Measurements from ENCODE around the gene CLCN7. TPM values are rescaled to one million over a fixed set of nuclear protein-coding genes. Genes with fewer than 3 reads are reported as not detected.

The CLCN7 gene
- polyA plus RNA-seq, 1 of the 3 experiments (the other 2 are of a cell fraction), result 44.3 TPM

DNA sequence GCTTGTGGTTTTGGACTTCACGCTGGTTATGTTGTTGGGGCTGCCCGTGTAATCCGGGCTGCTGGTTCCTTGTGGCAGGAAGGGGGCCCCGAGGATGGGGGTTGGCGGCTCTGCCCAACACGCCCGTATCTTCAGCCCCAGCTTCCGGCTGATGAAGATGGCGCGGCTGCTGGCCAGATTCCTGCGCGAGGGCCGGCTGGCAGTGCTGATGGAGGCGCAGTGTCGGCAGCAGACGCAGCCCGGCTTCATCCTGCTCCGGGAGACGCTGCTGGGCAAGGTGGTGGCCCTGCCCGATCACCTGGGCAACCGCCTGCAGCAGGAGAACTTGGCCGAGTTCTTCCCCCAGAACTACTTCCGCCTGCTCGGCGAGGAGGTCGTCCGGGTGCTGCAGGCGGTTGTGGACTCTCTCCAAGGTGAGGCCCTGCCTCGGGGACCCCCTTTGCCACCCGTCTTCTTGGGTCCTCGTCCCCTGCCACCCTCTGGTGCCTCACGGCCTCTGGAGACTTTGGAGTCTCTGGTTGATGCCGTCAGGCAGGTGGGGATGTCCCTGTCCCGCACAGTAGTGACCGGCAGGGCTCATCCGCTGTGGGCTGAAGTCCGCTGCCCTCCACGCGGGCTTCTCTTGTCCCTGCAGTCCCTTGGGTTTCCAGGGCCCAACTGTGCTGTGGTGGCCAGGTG lies 20.5 kb upstream of the CLCN7 start (continued):
- TF ChIP-seq, protein P1, sequence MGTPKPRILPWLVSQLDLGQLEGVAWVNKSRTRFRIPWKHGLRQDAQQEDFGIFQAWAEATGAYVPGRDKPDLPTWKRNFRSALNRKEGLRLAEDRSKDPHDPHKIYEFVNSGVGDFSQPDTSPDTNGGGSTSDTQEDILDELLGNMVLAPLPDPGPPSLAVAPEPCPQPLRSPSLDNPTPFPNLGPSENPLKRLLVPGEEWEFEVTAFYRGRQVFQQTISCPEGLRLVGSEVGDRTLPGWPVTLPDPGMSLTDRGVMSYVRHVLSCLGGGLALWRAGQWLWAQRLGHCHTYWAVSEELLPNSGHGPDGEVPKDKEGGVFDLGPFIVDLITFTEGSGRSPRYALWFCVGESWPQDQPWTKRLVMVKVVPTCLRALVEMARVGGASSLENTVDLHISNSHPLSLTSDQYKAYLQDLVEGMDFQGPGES (IDR thresholded peaks at IDR 0.05; ENCODE audit: low read depth, low read length), result no peak
- TF ChIP-seq YY1 (IDR thresholded peaks at IDR 0.05; ENCODE audit: low read depth) (no peak), NRF1 (IDR thresholded peaks at IDR 0.05; ENCODE audit: low read depth, low read length) (no peak), GABPA (IDR thresholded peaks at IDR 0.05; ENCODE audit: low read depth) (no peak)

DNA sequence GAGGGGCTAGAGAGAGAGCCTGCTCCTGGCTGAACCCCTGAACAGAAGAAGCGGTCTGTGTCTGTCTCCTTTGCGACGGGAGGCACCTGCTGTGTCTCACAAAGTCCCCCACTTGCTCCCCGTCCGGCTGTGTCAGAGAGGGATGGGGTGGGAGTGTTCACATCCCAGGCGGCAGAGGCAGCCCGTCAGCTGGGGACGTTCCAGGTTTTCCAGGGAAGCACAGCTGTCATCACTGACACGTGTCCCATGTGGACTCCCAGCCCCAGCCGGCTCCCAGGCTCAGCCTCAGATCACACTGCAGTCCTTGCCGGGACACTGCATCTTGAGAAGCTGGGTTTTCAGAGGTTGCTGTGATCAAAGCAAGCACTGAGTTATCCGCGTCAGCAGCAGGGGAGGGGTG lies 19.9 kb upstream of the CLCN7 start:
- Histone ChIP-seq H3K4me3 (ENCODE audit: low read depth in 2 of 2, low read length in 1 of 2) (no peak overlapping the region; a peak in 1 of 4 replicates), H4K20me1 (ENCODE audit: insufficient read depth) (no peaks in the 10 kb centered on the region), H2AFZ (ENCODE audit: low read depth) (no peak overlapping the region), H3K9ac (no peak overlapping the region; the same call in 1 of the 2 replicates), H3K36me3 (replicated peaks in 1 of 2; ENCODE audit: control insufficient read depth in 1 of 2, insufficient read depth in 2 of 2, low read length in 1 of 2) (peaks cover 0 to 33% of the 10 kb centered on the region in 2 experiments), H3K9me2 (no peaks in the 10 kb centered on the region), H3K79me2 (ENCODE audit: insufficient read depth) (peaks cover 17% of the 10 kb centered on the region; the same call in 1 of the 2 replicates), H3K27ac (ENCODE audit: low read depth in 2 of 2, low read length in 1 of 2) (no peak overlapping the region), H3F3A (replicated peaks; ENCODE audit: insufficient read depth) (no peaks in the 10 kb centered on the region), H3K27me3 (ENCODE audit: insufficient read depth) (no peaks in the 10 kb centered on the region), H3K4me1 (ENCODE audit: control insufficient read depth in 1 of 2, insufficient read depth in 2 of 2, low read depth in 1 of 2, low read length in 1 of 2) (peaks cover 0 to 17% of the 10 kb centered on the region in 2 experiments; a peak in 1 of 4 replicates), H3K4me2 (peak overlapping the region; percentile 95), H3K9me3 (no peaks in the 10 kb centered on the region)
- POLR2A ChIA-PET, result no interaction called here
- no peak for DNase-seq
- 94% methylated on average over 7 of the region's 13 CpGs for WGBS (ENCODE audit: low lambda C conversion rate)
- CTCF ChIA-PET, result interaction anchor here (0.6 to 1.4 kb wide), 6 partner anchors 16 to 715 kb away, joined by 3 to 5 read pairs (median 4); partner anchors contain the start of gene MAPK8IP3
- no peak for TF ChIP-seq NFIC (IDR thresholded peaks at IDR 0.05; ENCODE audit: borderline replicate concordance)
- TF ChIP-seq SMC3 (IDR thresholded peaks at IDR 0.05; ENCODE audit: low read depth, low read length), result no peak
- no peak for TF ChIP-seq TCF12 (IDR thresholded peaks at IDR 0.05)
- TF ChIP-seq RXRA (IDR thresholded peaks at IDR 0.05; ENCODE audit: borderline replicate concordance, low read depth), result no peak
- no peak for TF ChIP-seq EZH2phosphoT487 (IDR thresholded peaks at IDR 0.05; ENCODE audit: borderline replicate concordance, low read depth)
- no peak for TF ChIP-seq TAF1 (IDR thresholded peaks at IDR 0.05; ENCODE audit: borderline replicate concordance, low read depth, low read length)
- TF ChIP-seq, protein P2, sequence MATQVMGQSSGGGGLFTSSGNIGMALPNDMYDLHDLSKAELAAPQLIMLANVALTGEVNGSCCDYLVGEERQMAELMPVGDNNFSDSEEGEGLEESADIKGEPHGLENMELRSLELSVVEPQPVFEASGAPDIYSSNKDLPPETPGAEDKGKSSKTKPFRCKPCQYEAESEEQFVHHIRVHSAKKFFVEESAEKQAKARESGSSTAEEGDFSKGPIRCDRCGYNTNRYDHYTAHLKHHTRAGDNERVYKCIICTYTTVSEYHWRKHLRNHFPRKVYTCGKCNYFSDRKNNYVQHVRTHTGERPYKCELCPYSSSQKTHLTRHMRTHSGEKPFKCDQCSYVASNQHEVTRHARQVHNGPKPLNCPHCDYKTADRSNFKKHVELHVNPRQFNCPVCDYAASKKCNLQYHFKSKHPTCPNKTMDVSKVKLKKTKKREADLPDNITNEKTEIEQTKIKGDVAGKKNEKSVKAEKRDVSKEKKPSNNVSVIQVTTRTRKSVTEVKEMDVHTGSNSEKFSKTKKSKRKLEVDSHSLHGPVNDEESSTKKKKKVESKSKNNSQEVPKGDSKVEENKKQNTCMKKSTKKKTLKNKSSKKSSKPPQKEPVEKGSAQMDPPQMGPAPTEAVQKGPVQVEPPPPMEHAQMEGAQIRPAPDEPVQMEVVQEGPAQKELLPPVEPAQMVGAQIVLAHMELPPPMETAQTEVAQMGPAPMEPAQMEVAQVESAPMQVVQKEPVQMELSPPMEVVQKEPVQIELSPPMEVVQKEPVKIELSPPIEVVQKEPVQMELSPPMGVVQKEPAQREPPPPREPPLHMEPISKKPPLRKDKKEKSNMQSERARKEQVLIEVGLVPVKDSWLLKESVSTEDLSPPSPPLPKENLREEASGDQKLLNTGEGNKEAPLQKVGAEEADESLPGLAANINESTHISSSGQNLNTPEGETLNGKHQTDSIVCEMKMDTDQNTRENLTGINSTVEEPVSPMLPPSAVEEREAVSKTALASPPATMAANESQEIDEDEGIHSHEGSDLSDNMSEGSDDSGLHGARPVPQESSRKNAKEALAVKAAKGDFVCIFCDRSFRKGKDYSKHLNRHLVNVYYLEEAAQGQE (IDR thresholded peaks at IDR 0.05; ENCODE audit: low read depth, low read length), result no peak
- TF ChIP-seq, protein P3, sequence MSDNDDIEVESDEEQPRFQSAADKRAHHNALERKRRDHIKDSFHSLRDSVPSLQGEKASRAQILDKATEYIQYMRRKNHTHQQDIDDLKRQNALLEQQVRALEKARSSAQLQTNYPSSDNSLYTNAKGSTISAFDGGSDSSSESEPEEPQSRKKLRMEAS (IDR thresholded peaks at IDR 0.05; ENCODE audit: low read depth), result no peak
- no peak for TF ChIP-seq NRF1 (IDR thresholded peaks at IDR 0.05; ENCODE audit: low read depth, low read length)
- no peak for TF ChIP-seq POLR2AphosphoS5 (IDR thresholded peaks at IDR 0.05; ENCODE audit: low read depth, low read length)
- TF ChIP-seq MEF2A (IDR thresholded peaks at IDR 0.05; ENCODE audit: borderline replicate concordance, low read depth), result no peak
- TF ChIP-seq, protein P4, sequence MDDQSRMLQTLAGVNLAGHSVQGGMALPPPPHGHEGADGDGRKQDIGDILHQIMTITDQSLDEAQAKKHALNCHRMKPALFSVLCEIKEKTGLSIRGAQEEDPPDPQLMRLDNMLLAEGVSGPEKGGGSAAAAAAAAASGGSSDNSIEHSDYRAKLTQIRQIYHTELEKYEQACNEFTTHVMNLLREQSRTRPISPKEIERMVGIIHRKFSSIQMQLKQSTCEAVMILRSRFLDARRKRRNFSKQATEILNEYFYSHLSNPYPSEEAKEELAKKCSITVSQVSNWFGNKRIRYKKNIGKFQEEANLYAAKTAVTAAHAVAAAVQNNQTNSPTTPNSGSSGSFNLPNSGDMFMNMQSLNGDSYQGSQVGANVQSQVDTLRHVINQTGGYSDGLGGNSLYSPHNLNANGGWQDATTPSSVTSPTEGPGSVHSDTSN (IDR thresholded peaks at IDR 0.05), result no peak
- TF ChIP-seq YY1 (IDR thresholded peaks at IDR 0.05; ENCODE audit: low read depth), result no peak
- no peak for TF ChIP-seq ELF1 (IDR thresholded peaks at IDR 0.05)
- no peak for TF ChIP-seq FOSL2 (IDR thresholded peaks at IDR 0.05; ENCODE audit: borderline replicate concordance, low read depth)
- TF ChIP-seq, protein P5, sequence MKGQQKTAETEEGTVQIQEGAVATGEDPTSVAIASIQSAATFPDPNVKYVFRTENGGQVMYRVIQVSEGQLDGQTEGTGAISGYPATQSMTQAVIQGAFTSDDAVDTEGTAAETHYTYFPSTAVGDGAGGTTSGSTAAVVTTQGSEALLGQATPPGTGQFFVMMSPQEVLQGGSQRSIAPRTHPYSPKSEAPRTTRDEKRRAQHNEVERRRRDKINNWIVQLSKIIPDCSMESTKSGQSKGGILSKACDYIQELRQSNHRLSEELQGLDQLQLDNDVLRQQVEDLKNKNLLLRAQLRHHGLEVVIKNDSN (IDR thresholded peaks at IDR 0.05; ENCODE audit: borderline replicate concordance, low read depth), result no peak

Measured in SK-N-SH (cell line).